ENCODE measurements around the gene MEF2B.

Gene MEF2B

GRCh38 chr19:19214159-19214490, 44.1 kb upstream of the MEF2B start:
- Histone ChIP-seq H3K4me1 (peaks cover 0 to 4% (median 0%) of the 10 kb centered on the region in 4 donors), H3K36me3 (no peaks in the 10 kb centered on the region), H3K9me3 (no peaks in the 10 kb centered on the region), H3K27ac (no peak overlapping the region), H3K27me3 (peaks cover 2 to 82% of the 10 kb centered on the region in 2 donors), H3K4me3 (no peak overlapping the region)
- intact Hi-C loops (cut with DNase I; ENCODE audit: low total_unique reads), result no loop called here
- DNase-seq, result no peak
- TF ChIP-seq CTCF (IDR thresholded peaks at IDR 0.05), result no peak

GRCh38 chr19:19213426-19214158, 43.5 kb upstream of the MEF2B start:
- no peaks in the 10 kb centered on the region for H3K9me3 ChIP-seq
- peaks cover 0 to 4% (median 0%) of the 10 kb centered on the region in 4 donors for H3K4me1 ChIP-seq
- H3K36me3 ChIP-seq, result no peaks in the 10 kb centered on the region
- intact Hi-C loops (cut with DNase I; ENCODE audit: low total_unique reads), result no loop called here
- DNase-seq, result no peak
- peaks cover 2 to 82% of the 10 kb centered on the region in 2 donors for H3K27me3 ChIP-seq
- no peak overlapping the region for H3K4me3 ChIP-seq
- TF ChIP-seq CTCF (IDR thresholded peaks at IDR 0.05), result no peak
- H3K27ac ChIP-seq, result no peak overlapping the region

GRCh38 chr19:19212916-19213315, 42.9 kb upstream of the MEF2B start:
- peaks cover 0 to 4% (median 0%) of the 10 kb centered on the region in 4 donors for H3K4me1 ChIP-seq
- intact Hi-C loops (cut with DNase I; ENCODE audit: low total_unique reads), result no loop called here
- H3K4me3 ChIP-seq, result no peak overlapping the region
- no peak overlapping the region for H3K27ac ChIP-seq
- peaks cover 2 to 89% of the 10 kb centered on the region in 2 donors for H3K27me3 ChIP-seq
- H3K36me3 ChIP-seq, result no peaks in the 10 kb centered on the region
- TF ChIP-seq CTCF (IDR thresholded peaks at IDR 0.05), result no peak
- H3K9me3 ChIP-seq, result no peaks in the 10 kb centered on the region
- no peak for DNase-seq

- H3K36me3 ChIP-seq, result no peaks in the 10 kb centered on the region
- peaks cover 2 to 93% of the 10 kb centered on the region in 2 donors for H3K27me3 ChIP-seq
- DNase-seq, result no peak
- H3K4me1 ChIP-seq, result peaks cover 0 to 4% (median 0%) of the 10 kb centered on the region in 4 donors
- no peaks in the 10 kb centered on the region for H3K9me3 ChIP-seq
- TF ChIP-seq CTCF (IDR thresholded peaks at IDR 0.05), result no peak
- H3K4me3 ChIP-seq, result no peak within 1 kb of the TSS
- no peak within 1 kb of the TSS for H3K27ac ChIP-seq
- intact Hi-C loops (cut with DNase I; ENCODE audit: low total_unique reads), result no loop called here
These were observed 41.7 kb upstream of the MEF2B start, which contains the start of gene NCAN for GRCh38 chr19:19211499-19212420. Gene NCAN (plus strand): TSS chr19:19211958. CDS start chr19:19216954, 4,996 bp downstream.

GRCh38 chr19:19209372-19209771, 39.3 kb upstream of the MEF2B start:
- Histone ChIP-seq H3K27ac (no peak overlapping the region), H3K4me3 (no peak overlapping the region), H3K9me3 (no peaks in the 10 kb centered on the region), H3K27me3 (peaks cover 2 to 77% of the 10 kb centered on the region in 2 donors), H3K36me3 (no peaks in the 10 kb centered on the region), H3K4me1 (peaks cover 0 to 4% (median 0%) of the 10 kb centered on the region in 4 donors)
- TF ChIP-seq CTCF (IDR thresholded peaks at IDR 0.05), result no peak
- intact Hi-C loops (cut with DNase I; ENCODE audit: low total_unique reads), result loop anchor here (10.0 kb wide), 1 partner anchor 105 kb away; no protein-coding TSS in a partner anchor
- DNase-seq, result no peak
